Liver (tissue), 3 donors: Measurements from ENCODE around the gene MDH1B.

ENCODE experiments used
- CTCF ChIP-seq: fragments of 150-350 bp; IDR thresholded peaks from 2 replicates; pipeline ENCODE4 v1.5.1; 2017; ENCODE audit warnings: improper control_type of control experiment, low read depth, low read length; ENCODE audit not compliant: missing input control
- MAX ChIP-seq: IDR thresholded peaks from 2 replicates; pipeline ENCODE4 v1.6.1; 2016; ENCODE audit warnings: antibody characterized with exemption
- YY1 ChIP-seq: IDR thresholded peaks from 2 replicates; pipeline ENCODE4 v1.6.1; 2016; ENCODE audit warnings: antibody characterized with exemption, mild to moderate bottlenecking
- TF ChIP-seq, protein P1 (sequence below): IDR thresholded peaks from 2 replicates; pipeline ENCODE4 v1.6.1; 2016; ENCODE audit warnings: antibody characterized with exemption
- donor health status: healthy.
- donor health status: healthy.

GRCh38 chr2:206805887-206806607 lies 40.9 kb upstream of the MDH1B start:
- TF ChIP-seq MAX: no peak
- no peak for TF ChIP-seq CTCF
- TF ChIP-seq YY1: no peak
- TF ChIP-seq, protein P1, sequence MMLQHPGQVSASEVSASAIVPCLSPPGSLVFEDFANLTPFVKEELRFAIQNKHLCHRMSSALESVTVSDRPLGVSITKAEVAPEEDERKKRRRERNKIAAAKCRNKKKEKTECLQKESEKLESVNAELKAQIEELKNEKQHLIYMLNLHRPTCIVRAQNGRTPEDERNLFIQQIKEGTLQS: no peak
